K562 (cell line): ENCODE measurements around the gene MYLK3. TPM values are rescaled to one million over a fixed set of nuclear protein-coding genes. Genes with fewer than 3 reads are reported as not detected.

Source experiments
- ATAC-seq: fragments of 200-7000 bp; cut with Tn5 transposase; 3 replicates; pipeline ENCODE4 v1.9.1; 2020; ENCODE audit warnings: moderate library complexity
- BruUV-seq: library from RNA; stranded (reverse); fragments of 400-500 nt; replicated peaks from 2 replicates; lab custom pipeline; 2021; lab: Mats Ljungman, UMichigan
- CTCF ChIA-PET: fragments of 300-600 bp; formaldehyde crosslinking; extraction: SDS; loops from one replicate; lab custom pipeline; 2021; ENCODE audit warnings: low intra/inter-chr PET ratio; lab: Yijun Ruan, JAX
- POLR2A ChIA-PET: fragments of 300-600, 350-650 bp; sonication (Branson Sonifier 250); formaldehyde crosslinking; extraction: SDS; loops from one replicate; lab custom pipeline; 2021; ENCODE audit warnings: antibody characterized with exemption, inconsistent platforms; lab: Yijun Ruan, JAX
- DNase-seq, 4 experiments: peaks; one replicate each; pipeline versions ENCODE4 v3.0.0 to v3.0.0-alpha.2; 2011 to 2018; ENCODE audit warnings: low spot score in 3 of 4, mixed read lengths in 3 of 4; ENCODE audit errors: extremely low read depth in 1 of 4
- FAIRE-seq: peaks from 2 replicates; lab custom pipeline; 2011; peaks lifted over from hg19 to GRCh38; lab: Jason Lieb, UNC
- H2AFZ ChIP-seq: 2 replicates; pipeline ENCODE4 v1.6.0; 2011; ENCODE audit warnings: low read depth, low read length, control low read depth, inconsistent platforms
- H3K27ac ChIP-seq: fragments of 200-600 bp; 3 replicates; pipeline ENCODE4 v1.8.0; 2011; ENCODE audit warnings: low read depth, mild to moderate bottlenecking, control low read depth, inconsistent platforms, low read length, moderate library complexity, mixed read lengths; ENCODE audit errors: extremely low read depth
- H3K27me3 ChIP-seq, 2 experiments: fragments of 300-600 bp in 1 of 2; 2 replicates in 1 of 2; 3 replicates in 1 of 2; pipeline versions ENCODE4 v1.6.0 to v1.8.0; 2011; ENCODE audit warnings: inconsistent platforms in 2 of 2, low read length in 2 of 2, mild to moderate bottlenecking in 1 of 2, mixed read lengths in 1 of 2, moderate library complexity in 1 of 2; ENCODE audit not compliant: control insufficient read depth in 2 of 2, insufficient read depth in 2 of 2
- H3K36me3 ChIP-seq: fragments of 300-600 bp; 3 replicates; pipeline ENCODE4 v1.8.0; 2011; ENCODE audit warnings: mild to moderate bottlenecking, low read length, inconsistent platforms; ENCODE audit not compliant: control insufficient read depth, insufficient read depth
- H3K4me1 ChIP-seq, 2 experiments: fragments of 200-600 bp in 1 of 2; replicated peaks in 1 of 2; 2 replicates in 1 of 2; 3 replicates in 1 of 2; pipeline versions ENCODE4 v1.5.1 to v1.8.0; 2011; ENCODE audit warnings: inconsistent platforms in 2 of 2, low read length in 2 of 2, mild to moderate bottlenecking in 1 of 2, mixed read lengths in 1 of 2, moderate library complexity in 1 of 2; ENCODE audit not compliant: control insufficient read depth in 2 of 2, insufficient read depth in 2 of 2
- H3K4me2 ChIP-seq: 2 replicates; pipeline ENCODE4 v1.6.1; 2011; ENCODE audit warnings: low read length, control low read depth, inconsistent platforms, mixed read lengths; ENCODE audit not compliant: insufficient read depth
- H3K4me3 ChIP-seq: fragments of 200-600 bp; sonication (generic), shearing (Covaris generic); 2 replicates; pipeline ENCODE4 v1.5.1; 2016; ENCODE audit warnings: control low read depth, inconsistent platforms
- H3K79me2 ChIP-seq: fragments of 200-600 bp; 3 replicates; pipeline ENCODE4 v1.8.0; 2011; ENCODE audit warnings: low read length, inconsistent platforms; ENCODE audit not compliant: control insufficient read depth, insufficient read depth
- H3K9ac ChIP-seq, 2 experiments: 2 replicates each; pipeline versions ENCODE4 v1.6.0 to v1.6.1; 2011; ENCODE audit warnings: low read depth in 2 of 2, low read length in 2 of 2, control low read depth in 1 of 2, inconsistent platforms in 1 of 2, mild to moderate bottlenecking in 1 of 2, mixed read lengths in 1 of 2; ENCODE audit not compliant: insufficient read depth in 1 of 2
- H3K9me1 ChIP-seq: one replicate; pipeline ENCODE4 v1.6.0; 2011; ENCODE audit warnings: inconsistent platforms, mild to moderate bottlenecking, low read length, moderate library complexity; ENCODE audit not compliant: control insufficient read depth, insufficient read depth
- H3K9me3 ChIP-seq: replicated peaks from 2 replicates; pipeline ENCODE4 v1.5.1; 2011; ENCODE audit warnings: low read depth, low read length, inconsistent platforms; ENCODE audit not compliant: control insufficient read depth, insufficient read depth
- H4K20me1 ChIP-seq: replicated peaks from 2 replicates; pipeline ENCODE4 v1.6.1; 2011; ENCODE audit warnings: low read length, inconsistent platforms, mixed read lengths; ENCODE audit not compliant: control insufficient read depth, insufficient read depth
- CBX3 ChIP-seq, 2 experiments: IDR thresholded peaks; 1 replicate in 1 of 2; 2 replicates in 1 of 2; pipeline ENCODE4 v1.6.1; 2012; ENCODE audit warnings: inconsistent platforms in 2 of 2, low read length in 2 of 2, borderline replicate concordance in 1 of 2, control low read depth in 1 of 2
- ETS2 ChIP-seq: IDR thresholded peaks from 2 replicates; pipeline ENCODE4 v1.6.1; 2016; ENCODE audit warnings: borderline replicate concordance, missing genetic modification characterization, mild to moderate bottlenecking, moderate library complexity, missing compliant biosample characterization; ENCODE audit not compliant: poor library complexity, severe bottlenecking
- FOXK2 ChIP-seq, 2 experiments: fragments of 450-650 bp; IDR thresholded peaks in 1 of 2; conservative IDR thresholded peaks in 1 of 2; 2 replicates each; pipeline ENCODE4 v1.6.1; 2016; ENCODE audit warnings: low read depth in 2 of 2, mild to moderate bottlenecking in 1 of 2
- HDAC8 ChIP-seq: fragments of 450-650 bp; IDR thresholded peaks from 2 replicates; pipeline ENCODE4 v1.6.1; 2016; ENCODE audit warnings: mild to moderate bottlenecking, missing genetic modification characterization, moderate library complexity, missing compliant biosample characterization
- IFI16 ChIP-seq: fragments of 250-450 bp; sonication (Bioruptor Pico); IDR thresholded peaks from 2 replicates; pipeline ENCODE4 v2.1.2; 2022; ENCODE audit warnings: mild to moderate bottlenecking, inconsistent platforms
- NUFIP1 ChIP-seq: fragments of 450-650 bp; IDR thresholded peaks from 2 replicates; pipeline ENCODE4 v1.6.1; 2018; ENCODE audit not compliant: partially characterized antibody
- PHTF2 ChIP-seq: fragments of 250-450 bp; sonication (Bioruptor Pico); IDR thresholded peaks from 2 replicates; pipeline ENCODE4 v1.5.0; 2021; ENCODE audit warnings: mild to moderate bottlenecking
- POU5F1 ChIP-seq: fragments of 150-350 bp; IDR thresholded peaks from 2 replicates; pipeline ENCODE4 v1.6.1; 2014; ENCODE audit warnings: borderline replicate concordance, low read length, low read depth, mild to moderate bottlenecking; ENCODE audit not compliant: partially characterized antibody
- SMARCA5 ChIP-seq: fragments of 450-650 bp; IDR thresholded peaks from 2 replicates; pipeline ENCODE4 v1.6.1; 2016
- SP2 ChIP-seq: IDR thresholded peaks from 2 replicates; pipeline ENCODE4 v1.6.1; 2011; ENCODE audit warnings: mild to moderate bottlenecking, low read depth, low read length, moderate library complexity; ENCODE audit not compliant: poor library complexity, severe bottlenecking; ENCODE audit errors: extremely low read depth
- ZNF146 ChIP-seq: IDR thresholded peaks from one replicate; pipeline ENCODE4 v1.6.1; 2018; ENCODE audit warnings: missing compliant biosample characterization; ENCODE audit not compliant: unreplicated experiment
- ZNF253 ChIP-seq: fragments of 250-450 bp; sonication (Bioruptor Pico); conservative IDR thresholded peaks from 2 replicates; pipeline ENCODE4 v1.6.1; 2021; ENCODE audit warnings: mild to moderate bottlenecking
- ZNF76 ChIP-seq: fragments of 250-450 bp; sonication (Bioruptor Pico); IDR thresholded peaks from 2 replicates; pipeline ENCODE4 v1.4.0; 2020; ENCODE audit warnings: mild to moderate bottlenecking, moderate library complexity, borderline replicate concordance
- WGBS: fragments of 100-300 bp; shearing (Covaris generic); methylation state at CpG from one replicate; pipeline ENCODE4 v1.1.6; 2016; ENCODE audit warnings: low coverage, mixed read lengths; ENCODE audit not compliant: insufficient coverage; ENCODE audit errors: missing lambda C conversion rate; 5-methylcytosine and 5-hydroxymethylcytosine counted together
- in situ Hi-C: fragments of 300-500 bp; cut with MboI; formaldehyde crosslinking; loops from 4 replicates; pipeline ENCODE4 v1.15.0; 2018; ENCODE audit warnings: inconsistent platforms, mixed read lengths
- intact Hi-C: fragments of 100-400 bp; cut with micrococcal nuclease; formaldehyde crosslinking; loops from 2 replicates; pipeline ENCODE4 v1.14.2; 2022
- polyA plus RNA-seq, 8 experiments: library from polyadenylated mRNA; depleted of rRNA in 4 of 8; stranded (reverse) in 5 of 8; unstranded in 3 of 8; fragments of >200 nt; fragmentation: Nextera tagmentation in 2 of 8; fragmentation: Illumina TruSeq in 1 of 8; extraction: Ambion mirVana in 2 of 8; extraction: Trizol in 1 of 8; gene quantifications; 2 replicates each; pipeline versions ENCODE4 v1.2.1 to v1.2.3, GENCODE V29; 2011 to 2014; ENCODE audit warnings: inconsistent platforms in 1 of 8, missing spikeins in 1 of 8
- total RNA-seq, 7 experiments: library from RNA; depleted of rRNA in 6 of 7; stranded (reverse); fragments of >200 nt in 6 of 7; fragmentation: Illumina TruSeq in 2 of 7; extraction: Trizol in 2 of 7; gene quantifications; 2 replicates each; pipeline versions ENCODE4 v1.2.1 to v1.2.3, GENCODE V29; 2011 to 2021; ENCODE audit warnings: low replicate concordance in 1 of 7
- TF ChIP-seq, protein P1 (sequence below): fragments of 450-650 bp; IDR thresholded peaks from 2 replicates; pipeline ENCODE4 v1.6.1; 2016; ENCODE audit warnings: borderline replicate concordance
- TF ChIP-seq, protein P2 (sequence below): fragments of 450-650 bp; IDR thresholded peaks from 2 replicates; pipeline ENCODE4 v1.7.1; 2018; ENCODE audit warnings: mild to moderate bottlenecking, low read depth; ENCODE audit not compliant: partially characterized antibody
- TF ChIP-seq, protein P3 (sequence below): sonication (generic); formaldehyde crosslinking; IDR thresholded peaks from 2 replicates; pipeline ENCODE4 v1.8.0; 2022; ENCODE audit warnings: mild to moderate bottlenecking, missing genetic modification reagents

MYLK3 gene
- total and polyA plus RNA-seq, 9 of the 15 experiments (the other 6 are each of a cell fraction or from before 2014, with no cell fraction given): 0.69 to 10.7 (median 4.7) TPM

DNA sequence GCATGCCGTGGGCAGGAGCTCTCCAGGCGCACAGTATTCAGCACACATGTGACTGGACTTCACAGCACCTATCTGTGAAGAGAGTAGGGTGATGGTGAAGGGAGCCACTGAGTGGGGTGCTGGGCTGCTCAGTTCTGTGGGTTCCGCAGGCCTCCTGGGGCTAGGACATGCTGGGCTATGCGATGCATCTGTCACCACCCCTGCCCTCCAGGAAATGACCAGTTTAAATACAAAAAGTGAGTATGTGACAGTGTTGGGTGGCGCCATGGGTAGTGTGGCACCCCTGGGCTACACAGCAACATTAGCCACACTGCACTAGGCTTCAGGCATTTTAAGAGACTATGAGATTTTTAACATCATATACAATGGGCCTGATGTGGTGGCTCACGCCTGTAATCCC is 28.6 kb downstream of the MYLK3 start:
- in situ Hi-C loops: no loop called here
- no peaks in the 10 kb centered on the region for H3K27me3 ChIP-seq
- H2AFZ ChIP-seq: no peak overlapping the region
- no peak overlapping the region for H3K4me3 ChIP-seq
- ATAC-seq: no peak
- ChIA-PET CTCF (no interaction called here), POLR2A (no interaction called here)
- H4K20me1 ChIP-seq: 0 out of 2 replicates have a peak, but pooled peaks cover 3% of the 10 kb centered on the region
- no peak overlapping the region for H3K4me2 ChIP-seq
- no peaks in the 10 kb centered on the region for H3K4me1 ChIP-seq
- intact Hi-C loops: no loop called here
- 66% methylated on average over 6 of the region's 6 CpGs for WGBS
- BruUV-seq: no TSS peak
- no peak for DNase-seq
- no peaks in the 10 kb centered on the region for H3K36me3 ChIP-seq
- H3K27ac ChIP-seq: no peak overlapping the region
- no peak overlapping the region for H3K9ac ChIP-seq
- H3K9me3 ChIP-seq: no peaks in the 10 kb centered on the region
- no peaks in the 10 kb centered on the region for H3K9me1 ChIP-seq
- no peak for FAIRE-seq
- no peaks in the 10 kb centered on the region for H3K79me2 ChIP-seq
- TF ChIP-seq IFI16 (CRISPR knock-in tag) (no peak), ZNF76 (no peak), ZNF253 (CRISPR knock-in tag) (no peak), FOXK2 (conservative IDR thresholded peaks at IDR 0.05 in 1 of 2, IDR thresholded peaks at IDR 0.05 in 1 of 2; ENCODE audit: low read depth in 2 of 2) (no peak), NUFIP1 (no peak), PHTF2 (CRISPR knock-in tag) (no peak), CBX3 (IDR thresholded peaks at IDR 0.05; ENCODE audit: borderline replicate concordance in 1 of 2, low read length in 2 of 2) (no peak), POU5F1 (no peak), HDAC8 (no peak), SMARCA5 (no peak), SP2 (no peak), ZNF146 (no peak), ETS2 (tag) (no peak)
- TF ChIP-seq, protein P1, sequence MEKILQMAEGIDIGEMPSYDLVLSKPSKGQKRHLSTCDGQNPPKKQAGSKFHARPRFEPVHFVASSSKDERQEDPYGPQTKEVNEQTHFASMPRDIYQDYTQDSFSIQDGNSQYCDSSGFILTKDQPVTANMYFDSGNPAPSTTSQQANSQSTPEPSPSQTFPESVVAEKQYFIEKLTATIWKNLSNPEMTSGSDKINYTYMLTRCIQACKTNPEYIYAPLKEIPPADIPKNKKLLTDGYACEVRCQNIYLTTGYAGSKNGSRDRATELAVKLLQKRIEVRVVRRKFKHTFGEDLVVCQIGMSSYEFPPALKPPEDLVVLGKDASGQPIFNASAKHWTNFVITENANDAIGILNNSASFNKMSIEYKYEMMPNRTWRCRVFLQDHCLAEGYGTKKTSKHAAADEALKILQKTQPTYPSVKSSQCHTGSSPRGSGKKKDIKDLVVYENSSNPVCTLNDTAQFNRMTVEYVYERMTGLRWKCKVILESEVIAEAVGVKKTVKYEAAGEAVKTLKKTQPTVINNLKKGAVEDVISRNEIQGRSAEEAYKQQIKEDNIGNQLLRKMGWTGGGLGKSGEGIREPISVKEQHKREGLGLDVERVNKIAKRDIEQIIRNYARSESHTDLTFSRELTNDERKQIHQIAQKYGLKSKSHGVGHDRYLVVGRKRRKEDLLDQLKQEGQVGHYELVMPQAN: no peak
- TF ChIP-seq, protein P2, sequence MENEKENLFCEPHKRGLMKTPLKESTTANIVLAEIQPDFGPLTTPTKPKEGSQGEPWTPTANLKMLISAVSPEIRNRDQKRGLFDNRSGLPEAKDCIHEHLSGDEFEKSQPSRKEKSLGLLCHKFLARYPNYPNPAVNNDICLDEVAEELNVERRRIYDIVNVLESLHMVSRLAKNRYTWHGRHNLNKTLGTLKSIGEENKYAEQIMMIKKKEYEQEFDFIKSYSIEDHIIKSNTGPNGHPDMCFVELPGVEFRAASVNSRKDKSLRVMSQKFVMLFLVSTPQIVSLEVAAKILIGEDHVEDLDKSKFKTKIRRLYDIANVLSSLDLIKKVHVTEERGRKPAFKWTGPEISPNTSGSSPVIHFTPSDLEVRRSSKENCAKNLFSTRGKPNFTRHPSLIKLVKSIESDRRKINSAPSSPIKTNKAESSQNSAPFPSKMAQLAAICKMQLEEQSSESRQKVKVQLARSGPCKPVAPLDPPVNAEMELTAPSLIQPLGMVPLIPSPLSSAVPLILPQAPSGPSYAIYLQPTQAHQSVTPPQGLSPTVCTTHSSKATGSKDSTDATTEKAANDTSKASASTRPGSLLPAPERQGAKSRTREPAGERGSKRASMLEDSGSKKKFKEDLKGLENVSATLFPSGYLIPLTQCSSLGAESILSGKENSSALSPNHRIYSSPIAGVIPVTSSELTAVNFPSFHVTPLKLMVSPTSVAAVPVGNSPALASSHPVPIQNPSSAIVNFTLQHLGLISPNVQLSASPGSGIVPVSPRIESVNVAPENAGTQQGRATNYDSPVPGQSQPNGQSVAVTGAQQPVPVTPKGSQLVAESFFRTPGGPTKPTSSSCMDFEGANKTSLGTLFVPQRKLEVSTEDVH: no peak
- TF ChIP-seq, protein P3, sequence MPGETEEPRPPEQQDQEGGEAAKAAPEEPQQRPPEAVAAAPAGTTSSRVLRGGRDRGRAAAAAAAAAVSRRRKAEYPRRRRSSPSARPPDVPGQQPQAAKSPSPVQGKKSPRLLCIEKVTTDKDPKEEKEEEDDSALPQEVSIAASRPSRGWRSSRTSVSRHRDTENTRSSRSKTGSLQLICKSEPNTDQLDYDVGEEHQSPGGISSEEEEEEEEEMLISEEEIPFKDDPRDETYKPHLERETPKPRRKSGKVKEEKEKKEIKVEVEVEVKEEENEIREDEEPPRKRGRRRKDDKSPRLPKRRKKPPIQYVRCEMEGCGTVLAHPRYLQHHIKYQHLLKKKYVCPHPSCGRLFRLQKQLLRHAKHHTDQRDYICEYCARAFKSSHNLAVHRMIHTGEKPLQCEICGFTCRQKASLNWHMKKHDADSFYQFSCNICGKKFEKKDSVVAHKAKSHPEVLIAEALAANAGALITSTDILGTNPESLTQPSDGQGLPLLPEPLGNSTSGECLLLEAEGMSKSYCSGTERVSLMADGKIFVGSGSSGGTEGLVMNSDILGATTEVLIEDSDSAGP: no peak
